ENCODE measurements around the gene PIP5K1C.

PIP5K1C gene, protein sequence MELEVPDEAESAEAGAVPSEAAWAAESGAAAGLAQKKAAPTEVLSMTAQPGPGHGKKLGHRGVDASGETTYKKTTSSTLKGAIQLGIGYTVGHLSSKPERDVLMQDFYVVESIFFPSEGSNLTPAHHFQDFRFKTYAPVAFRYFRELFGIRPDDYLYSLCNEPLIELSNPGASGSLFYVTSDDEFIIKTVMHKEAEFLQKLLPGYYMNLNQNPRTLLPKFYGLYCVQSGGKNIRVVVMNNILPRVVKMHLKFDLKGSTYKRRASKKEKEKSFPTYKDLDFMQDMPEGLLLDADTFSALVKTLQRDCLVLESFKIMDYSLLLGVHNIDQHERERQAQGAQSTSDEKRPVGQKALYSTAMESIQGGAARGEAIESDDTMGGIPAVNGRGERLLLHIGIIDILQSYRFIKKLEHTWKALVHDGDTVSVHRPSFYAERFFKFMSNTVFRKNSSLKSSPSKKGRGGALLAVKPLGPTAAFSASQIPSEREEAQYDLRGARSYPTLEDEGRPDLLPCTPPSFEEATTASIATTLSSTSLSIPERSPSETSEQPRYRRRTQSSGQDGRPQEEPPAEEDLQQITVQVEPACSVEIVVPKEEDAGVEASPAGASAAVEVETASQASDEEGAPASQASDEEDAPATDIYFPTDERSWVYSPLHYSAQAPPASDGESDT

DNA sequence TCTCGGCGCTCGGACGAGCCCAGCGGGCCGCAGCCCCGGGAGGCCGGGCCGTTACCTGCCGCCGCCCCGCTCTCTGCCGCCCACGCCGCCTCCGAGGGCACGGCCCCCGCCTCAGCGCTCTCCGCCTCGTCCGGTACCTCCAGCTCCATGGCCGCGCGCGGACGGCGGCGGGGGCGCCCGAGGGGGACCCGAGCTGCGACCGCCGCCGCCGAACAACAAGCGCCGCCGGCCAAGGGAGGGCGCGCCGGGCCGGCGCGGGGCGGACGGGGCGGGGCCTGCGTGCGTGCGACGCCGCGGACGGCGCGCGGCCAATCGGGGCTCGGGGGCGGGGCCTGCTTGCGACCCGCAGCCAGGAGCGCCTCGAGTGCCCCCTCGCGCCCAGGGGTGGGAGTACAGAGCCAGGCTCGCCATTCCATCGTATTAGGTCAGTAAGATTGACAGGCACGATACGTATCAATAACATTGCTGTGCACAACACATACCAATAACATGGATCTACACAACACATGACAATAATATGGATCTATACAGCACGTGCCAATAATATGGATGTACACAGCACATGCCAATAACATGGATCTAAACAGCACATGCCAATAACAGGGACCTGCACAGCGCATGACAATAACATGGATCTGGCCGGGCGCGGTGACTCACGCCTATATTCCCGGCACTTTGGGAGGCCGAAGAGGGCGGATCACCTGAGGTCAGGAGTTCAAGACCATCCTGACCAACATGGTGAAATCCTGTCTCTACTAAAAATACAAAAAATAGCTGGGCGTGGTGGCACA lies at the start of gene PIP5K1C:
PIP5K1C (minus strand) TSS at position 227 of the 791 bp plus-strand sequence; CDS start at position 149, 78 bp downstream.
- H3K4me3 ChIP-seq (replicated peaks; ENCODE audit: low read depth, low read length): peak within 1 kb of the TSS; percentile 82
- peak; percentile 70 for TF ChIP-seq CTCF (IDR thresholded peaks at IDR 0.05; ENCODE audit: low read depth, low read length, missing control alignments)
- DNase-seq (ENCODE audit: extremely low read depth, low read depth): no peak

GRCh38 chr19:3748965-3749364 lies 48.7 kb upstream of the PIP5K1C start:
- H3K4me3 ChIP-seq (replicated peaks; ENCODE audit: low read depth, low read length): no peak overlapping the region
- no peak for DNase-seq (ENCODE audit: extremely low read depth, low read depth)
- no peak for TF ChIP-seq CTCF (IDR thresholded peaks at IDR 0.05; ENCODE audit: low read depth, low read length, missing control alignments)

DNA sequence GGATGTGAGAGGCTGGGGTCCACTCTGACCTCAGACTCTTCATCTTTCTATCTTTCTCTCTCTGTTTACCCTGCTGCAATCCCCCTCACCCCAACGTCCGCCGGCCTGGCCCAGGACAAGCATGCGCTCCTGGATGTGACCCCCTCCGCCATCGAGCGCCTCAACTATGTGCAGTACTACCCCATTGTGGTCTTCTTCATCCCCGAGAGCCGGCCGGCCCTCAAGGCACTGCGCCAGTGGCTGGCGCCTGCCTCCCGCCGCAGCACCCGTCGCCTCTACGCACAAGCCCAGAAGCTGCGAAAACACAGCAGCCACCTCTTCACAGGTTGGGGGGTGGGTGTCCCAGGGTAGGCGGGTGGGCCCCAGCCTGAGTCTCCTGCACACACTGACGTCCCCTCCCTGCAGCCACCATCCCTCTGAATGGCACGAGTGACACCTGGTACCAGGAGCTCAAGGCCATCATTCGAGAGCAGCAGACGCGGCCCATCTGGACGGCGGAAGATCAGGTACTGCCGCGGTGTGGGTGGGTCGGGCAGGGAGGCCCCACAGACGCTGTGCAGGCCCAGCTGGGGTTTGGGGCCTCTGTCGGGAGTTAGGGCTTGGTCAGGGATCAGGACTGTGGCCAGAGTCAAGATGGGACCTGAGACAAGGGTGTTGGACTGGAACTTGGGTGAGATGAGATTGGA lies 46.2 kb upstream of the PIP5K1C start:
- no peak overlapping the region for H3K4me3 ChIP-seq (replicated peaks; ENCODE audit: low read depth, low read length)
- TF ChIP-seq CTCF (IDR thresholded peaks at IDR 0.05; ENCODE audit: low read depth, low read length, missing control alignments): no peak
- no peak for DNase-seq (ENCODE audit: extremely low read depth, low read depth)

- H3K4me3 ChIP-seq (replicated peaks; ENCODE audit: low read depth, low read length): no peak overlapping the region
- DNase-seq (ENCODE audit: extremely low read depth, low read depth): no peak
- TF ChIP-seq CTCF (IDR thresholded peaks at IDR 0.05; ENCODE audit: low read depth, low read length, missing control alignments): no peak
Observed at GRCh38 chr19:3745363-3746045, 45.2 kb upstream of the PIP5K1C start.

DNA sequence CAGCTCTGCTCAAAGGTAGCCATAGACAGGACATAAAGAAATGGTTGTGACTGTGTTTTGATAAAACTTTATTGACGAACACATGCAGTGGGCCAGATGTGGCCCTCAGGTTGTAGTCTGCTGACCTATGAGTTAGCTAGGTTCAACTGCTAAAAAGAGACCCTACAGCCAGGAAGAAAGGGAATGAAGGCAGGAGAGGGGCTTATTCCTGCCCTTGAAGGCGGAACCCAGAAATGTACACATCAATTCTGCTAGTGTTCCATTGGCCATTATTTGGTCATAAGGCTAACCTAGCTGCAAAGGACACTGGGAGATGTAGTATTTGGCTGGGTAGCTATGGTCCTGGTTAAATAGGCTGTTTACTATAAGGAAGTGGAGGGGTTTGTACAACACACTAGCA lies 43.2 kb upstream of the PIP5K1C start:
- no peak overlapping the region for H3K4me3 ChIP-seq (replicated peaks; ENCODE audit: low read depth, low read length)
- no peak for DNase-seq (ENCODE audit: extremely low read depth, low read depth)
- TF ChIP-seq CTCF (IDR thresholded peaks at IDR 0.05; ENCODE audit: low read depth, low read length, missing control alignments): no peak

DNA sequence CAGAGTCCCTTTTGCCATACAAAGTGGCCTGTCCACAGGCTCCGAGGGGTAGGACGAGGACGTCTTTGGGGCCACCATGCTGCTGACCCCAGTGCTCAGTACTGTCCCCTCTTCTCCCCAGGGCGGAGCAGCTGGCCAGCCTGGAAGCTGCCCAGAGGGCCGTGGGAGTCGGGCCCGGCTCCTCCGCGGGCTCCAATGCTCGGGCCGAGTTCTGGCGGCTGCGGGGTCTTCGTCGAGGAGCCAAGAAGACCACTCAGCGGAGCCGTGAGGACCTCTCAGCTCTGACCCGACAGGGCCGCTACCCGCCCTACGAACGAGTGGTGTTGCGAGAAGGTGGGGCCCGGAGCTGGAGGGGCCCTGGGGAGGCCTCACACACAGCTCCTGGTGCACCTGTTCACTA lies 40.2 kb upstream of the PIP5K1C start:
- TF ChIP-seq CTCF (IDR thresholded peaks at IDR 0.05; ENCODE audit: low read depth, low read length, missing control alignments): no peak
- no peak overlapping the region for H3K4me3 ChIP-seq (replicated peaks; ENCODE audit: low read depth, low read length)
- no peak for DNase-seq (ENCODE audit: extremely low read depth, low read depth)

Measured in HFF-Myc (cell line).